GM21423 (cell line): ENCODE measurements around the gene XRCC3.

Experiments used
- ATAC-seq: cut with Tn5 transposase; IDR thresholded peaks from one replicate; pipeline ENCODE4 v1.9.1; 2021; ENCODE audit warnings: mild to moderate bottlenecking, moderate library complexity; ENCODE audit not compliant: unreplicated experiment

Gene XRCC3

DNA sequence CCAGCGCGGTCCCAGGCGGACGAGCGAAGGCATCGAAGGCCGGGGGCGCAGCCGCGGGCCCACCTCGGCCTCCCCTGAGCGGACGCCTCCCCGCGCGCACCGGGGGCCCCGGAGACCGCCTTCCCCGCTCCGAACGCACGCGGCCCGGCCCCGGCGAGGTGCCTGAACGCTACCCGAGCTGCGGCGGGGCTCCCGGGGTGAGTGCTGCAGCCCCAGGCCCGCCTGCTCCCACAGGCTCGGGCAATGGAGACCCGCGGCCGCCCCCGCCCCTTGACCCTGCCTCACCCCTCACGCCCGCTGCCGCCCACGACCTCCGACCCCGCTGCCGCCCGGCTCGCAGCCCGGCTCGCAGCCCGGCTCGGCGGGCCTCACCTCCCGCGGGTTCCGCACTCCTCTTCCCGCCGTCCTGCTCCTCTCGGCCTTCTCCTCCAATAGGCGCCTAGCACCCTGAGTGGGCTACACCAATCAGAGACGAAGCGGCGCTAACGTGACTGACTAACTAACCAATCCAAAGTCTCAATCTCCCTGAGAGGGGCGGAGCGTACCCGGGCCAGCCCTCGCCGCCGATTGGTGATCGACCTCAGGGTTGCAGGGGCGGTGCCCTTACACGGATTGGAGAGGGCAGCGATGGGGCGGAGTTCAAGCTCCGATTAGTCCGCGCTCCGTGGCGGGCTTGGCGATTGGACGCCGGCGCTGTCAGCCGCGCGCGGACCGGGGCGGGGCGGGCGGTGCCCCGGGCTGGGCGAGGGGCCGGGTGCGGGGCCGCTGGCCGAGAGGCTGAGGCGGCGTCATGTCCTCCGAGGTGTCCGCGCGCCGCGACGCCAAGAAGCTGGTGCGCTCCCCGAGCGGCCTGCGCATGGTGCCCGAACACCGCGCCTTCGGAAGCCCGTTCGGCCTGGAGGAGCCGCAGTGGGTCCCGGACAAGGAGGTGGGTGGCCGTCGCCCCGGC, at the start of gene XRCC3, which contains the start of gene ZFYVE21:
Gene XRCC3, minus strand, starts transcription at position 400 of the 949 bp plus-strand sequence. CDS start 4,364 bp downstream, outside the sequence.
Gene ZFYVE21, plus strand, starts transcription at position 759 of the 949 bp plus-strand sequence. Its CDS starts 32 bp downstream, at position 791.
- peak; percentile 92 for ATAC-seq

DNA sequence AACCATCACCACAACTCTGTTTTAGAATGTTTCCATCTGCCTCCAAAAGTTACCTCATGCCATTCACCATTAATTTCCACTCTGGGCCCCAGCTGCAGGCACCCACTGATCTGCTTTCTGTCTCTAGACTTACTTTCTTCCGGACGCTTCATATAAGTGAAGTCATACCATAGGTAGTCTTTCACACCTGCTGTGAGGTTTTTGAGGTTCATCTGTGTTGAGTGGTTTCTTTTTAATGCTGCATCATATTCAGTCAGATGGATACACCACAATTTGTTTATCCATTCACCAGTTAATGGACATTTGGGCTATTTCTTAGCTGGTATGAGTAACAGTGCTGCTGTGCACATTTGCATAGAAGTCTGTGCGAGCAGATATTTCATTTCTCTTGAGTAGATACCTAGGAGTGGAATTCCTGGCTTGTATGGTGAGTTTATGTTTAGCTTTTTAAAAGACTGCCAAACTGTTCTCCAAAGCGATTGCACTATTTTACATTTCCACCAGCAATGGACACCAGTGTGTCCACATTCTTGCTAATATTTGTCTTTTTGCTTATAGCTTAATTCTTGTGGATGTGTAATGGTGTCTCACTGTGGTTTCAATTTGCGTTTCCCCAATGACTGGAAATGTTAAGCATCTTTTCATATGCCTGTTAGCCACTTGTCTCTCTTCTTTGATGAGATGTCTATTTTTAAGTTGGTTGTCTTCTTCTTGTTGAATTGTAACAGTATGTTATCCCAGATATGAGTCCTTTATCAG, 48.7 kb upstream of the XRCC3 start:
- ATAC-seq = peak; percentile 83

DNA sequence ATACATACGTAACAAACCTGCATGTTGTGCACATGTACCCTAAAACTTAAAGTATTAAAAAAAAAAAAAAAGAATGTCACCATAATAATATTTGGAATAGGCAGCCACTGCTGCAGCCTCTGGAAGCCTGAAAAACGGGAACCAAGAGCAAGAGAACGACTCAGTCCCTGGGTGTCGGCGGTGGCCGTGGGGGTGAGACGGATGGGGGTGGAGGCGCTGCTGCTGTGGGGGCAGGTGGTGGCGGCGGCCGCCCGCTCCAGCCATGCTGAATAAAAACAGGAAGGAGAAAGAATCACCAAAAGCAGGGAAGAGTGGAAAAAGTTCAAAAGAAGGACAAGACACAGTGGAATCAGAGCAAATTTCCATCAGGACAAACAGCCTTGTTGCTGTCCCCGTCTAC, 47.3 kb upstream of the XRCC3 start:
- no peak for ATAC-seq

DNA sequence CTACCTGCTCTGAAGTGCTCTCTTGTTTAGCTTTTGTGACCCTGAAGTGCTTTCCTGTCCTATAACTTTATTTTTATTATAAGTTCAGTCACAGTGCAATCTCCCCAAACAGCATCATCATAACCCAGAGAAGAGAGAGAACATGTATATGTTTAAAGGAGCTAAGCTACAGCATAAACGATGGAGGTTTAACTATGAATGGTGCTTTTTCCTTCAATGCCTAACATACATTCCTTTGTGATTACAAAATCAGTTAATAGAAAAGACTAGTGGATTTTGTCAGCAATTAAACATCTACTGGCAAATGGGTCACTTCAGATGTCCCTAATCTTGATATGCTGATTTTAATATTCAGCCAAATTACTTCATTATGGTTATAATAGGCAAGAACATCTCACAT, 46.8 kb upstream of the XRCC3 start:
- ATAC-seq = no peak

DNA sequence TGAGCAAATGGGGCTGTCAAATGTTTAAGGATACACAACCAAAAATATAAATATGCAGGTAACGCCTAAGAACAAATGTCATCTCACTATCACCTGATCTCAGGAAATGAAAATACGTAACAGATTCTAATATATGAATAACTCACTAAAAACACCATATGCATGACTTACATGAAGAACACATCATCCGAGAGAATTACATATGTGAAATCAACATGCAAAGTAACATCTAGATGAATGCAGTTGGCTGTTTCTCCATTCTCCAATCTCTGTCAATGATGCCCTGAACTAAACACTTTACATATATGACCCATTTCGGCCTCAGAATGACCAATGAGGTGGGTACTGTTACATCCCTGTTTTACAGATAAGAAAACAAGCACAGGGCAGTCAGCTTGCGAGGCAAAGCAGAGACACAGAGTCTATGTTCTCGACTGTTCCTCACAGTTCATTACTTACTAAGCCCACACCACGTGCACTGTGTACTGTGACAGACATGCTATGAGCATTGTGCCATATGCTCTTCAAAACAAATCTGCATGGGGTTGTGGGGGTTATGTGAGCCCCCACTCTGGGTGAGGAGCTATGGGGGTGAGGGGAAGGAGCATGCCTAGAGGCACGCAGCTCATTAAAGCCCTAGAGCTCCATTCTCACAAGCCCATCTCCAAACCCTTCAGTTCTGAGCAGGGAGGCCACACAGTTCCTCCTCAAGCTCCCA, 43.0 kb upstream of the XRCC3 start:
- ATAC-seq = no peak

DNA sequence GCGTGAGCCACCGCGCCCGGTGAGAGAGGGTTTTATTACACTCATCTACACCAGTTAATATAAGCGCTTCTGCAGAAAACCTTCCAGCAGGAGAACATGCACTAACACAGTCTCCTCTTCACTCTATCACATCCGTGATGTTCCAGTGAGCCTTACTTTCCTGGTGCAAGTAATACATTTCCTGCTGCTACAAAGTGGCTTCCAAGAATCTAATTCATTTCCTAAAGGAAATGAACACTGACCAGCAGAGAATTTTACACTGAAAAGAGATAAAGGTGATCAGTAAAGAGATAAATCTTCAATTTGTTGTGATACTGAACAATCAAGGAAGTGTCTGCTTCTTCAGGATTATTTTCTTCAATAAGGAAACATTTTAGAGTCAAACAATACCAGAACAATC, 39.8 kb upstream of the XRCC3 start:
- ATAC-seq = no peak

DNA sequence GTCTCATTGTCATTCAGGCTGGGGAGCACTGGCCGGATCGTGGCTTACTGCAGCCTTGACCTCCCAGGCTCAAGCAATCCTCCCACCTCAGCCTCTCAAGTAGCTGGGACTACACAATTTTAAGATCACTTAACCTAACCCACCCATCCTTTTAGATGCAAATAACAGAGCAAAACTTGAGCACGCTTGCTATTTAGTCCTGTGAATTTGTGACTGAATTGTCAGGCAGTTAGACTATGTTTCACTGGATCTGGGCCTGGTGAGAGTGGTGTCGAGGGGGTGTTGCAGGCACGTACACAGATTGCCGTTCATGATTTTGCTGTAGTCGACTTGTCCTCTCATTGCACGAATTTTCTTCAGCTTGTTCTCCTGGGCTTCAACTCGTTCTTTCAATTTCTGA, 38.5 kb upstream of the XRCC3 start:
- no peak for ATAC-seq

DNA sequence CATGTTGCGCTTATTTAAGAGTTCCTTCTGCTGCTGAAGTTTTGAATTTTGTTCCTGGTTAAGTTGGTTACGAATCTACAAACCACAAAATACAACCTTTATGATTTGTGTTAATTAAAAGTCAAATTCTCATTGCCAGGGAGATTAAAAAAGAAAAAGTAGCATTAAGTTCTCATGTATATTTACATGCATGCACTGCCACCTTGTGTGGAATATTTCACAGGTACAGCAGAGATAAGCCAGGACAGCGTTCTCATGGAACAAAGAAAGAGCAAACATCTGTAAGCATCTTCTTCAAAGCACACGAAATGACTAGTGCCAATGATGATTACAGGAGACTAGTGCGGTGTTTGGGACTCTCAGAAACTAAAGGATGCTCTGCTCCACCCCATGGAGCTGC, 34.6 kb upstream of the XRCC3 start:
- no peak for ATAC-seq

DNA sequence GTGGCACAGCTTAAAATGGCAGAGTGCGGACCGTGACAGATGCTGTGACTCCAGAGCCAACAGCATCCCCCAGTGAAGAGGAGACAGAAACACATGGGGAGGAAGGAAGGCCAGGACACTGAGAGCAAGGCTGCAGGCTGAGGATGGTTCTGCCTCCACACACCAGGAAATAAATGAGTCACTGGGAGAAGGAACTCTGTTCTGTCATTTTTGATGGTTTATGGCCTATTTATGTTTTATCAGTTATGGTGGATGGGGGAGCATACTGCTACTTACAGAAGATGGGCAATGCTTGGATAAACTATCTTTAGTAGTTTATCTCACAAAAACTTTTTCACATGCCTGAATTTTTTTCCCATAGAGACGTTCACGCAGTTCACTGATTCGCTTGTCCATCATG, 34.2 kb upstream of the XRCC3 start:
- no peak for ATAC-seq

DNA sequence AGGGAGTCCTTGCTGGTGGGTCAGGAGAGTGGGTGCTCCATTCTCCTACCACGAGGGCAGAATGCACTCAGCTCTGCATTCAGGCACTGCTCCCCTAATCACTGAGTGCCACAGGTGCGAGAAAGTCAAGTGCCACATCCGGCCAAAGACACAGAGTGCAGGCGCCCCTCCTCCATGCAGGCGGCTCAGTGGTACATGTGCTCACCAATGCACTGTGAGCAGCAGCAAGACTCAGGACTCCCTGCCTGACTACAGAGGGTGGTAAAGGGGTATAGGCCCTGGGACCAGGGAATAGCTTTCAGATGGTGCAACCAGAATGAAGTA, 33.2 kb upstream of the XRCC3 start:
- no peak for ATAC-seq

DNA sequence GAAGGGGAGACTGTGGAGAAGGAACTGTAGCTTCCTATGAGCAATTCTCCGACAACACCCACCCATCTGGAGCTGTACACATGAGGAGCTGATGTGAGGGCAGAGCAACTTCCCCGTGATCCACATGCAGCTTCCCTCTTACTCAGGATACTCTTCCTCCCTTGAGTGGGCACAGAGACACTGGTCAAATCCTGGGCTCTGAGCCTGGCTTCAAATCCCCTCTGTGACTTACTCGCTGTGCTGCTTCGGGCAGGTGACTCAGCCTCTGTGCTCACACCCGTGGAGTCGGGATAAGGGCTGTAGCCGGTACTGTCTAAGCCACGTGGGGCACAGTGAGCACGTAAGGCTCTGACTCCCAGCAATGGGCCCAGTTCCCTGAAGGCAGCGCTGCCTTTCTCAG, 31.4 kb upstream of the XRCC3 start:
- no peak for ATAC-seq

DNA sequence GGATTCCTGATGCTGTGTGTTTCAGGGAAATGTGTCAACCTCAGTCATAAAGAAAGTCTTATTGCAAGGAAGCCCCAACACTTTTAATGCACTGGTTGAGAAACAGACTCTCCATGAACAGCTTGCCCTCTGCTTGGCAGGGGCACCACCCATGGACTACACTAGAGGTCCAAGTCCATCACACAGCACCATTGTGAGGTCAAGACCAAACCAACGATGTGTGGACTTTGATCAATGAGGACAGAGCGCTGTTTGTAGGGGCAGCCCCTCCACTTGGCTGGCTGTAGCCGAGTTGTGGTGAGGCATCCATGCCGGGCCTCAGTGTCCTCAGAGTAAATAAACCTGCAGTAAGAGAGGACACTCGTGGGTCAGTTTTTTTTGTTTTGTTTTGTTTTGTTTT, 30.2 kb upstream of the XRCC3 start:
- no peak for ATAC-seq

DNA sequence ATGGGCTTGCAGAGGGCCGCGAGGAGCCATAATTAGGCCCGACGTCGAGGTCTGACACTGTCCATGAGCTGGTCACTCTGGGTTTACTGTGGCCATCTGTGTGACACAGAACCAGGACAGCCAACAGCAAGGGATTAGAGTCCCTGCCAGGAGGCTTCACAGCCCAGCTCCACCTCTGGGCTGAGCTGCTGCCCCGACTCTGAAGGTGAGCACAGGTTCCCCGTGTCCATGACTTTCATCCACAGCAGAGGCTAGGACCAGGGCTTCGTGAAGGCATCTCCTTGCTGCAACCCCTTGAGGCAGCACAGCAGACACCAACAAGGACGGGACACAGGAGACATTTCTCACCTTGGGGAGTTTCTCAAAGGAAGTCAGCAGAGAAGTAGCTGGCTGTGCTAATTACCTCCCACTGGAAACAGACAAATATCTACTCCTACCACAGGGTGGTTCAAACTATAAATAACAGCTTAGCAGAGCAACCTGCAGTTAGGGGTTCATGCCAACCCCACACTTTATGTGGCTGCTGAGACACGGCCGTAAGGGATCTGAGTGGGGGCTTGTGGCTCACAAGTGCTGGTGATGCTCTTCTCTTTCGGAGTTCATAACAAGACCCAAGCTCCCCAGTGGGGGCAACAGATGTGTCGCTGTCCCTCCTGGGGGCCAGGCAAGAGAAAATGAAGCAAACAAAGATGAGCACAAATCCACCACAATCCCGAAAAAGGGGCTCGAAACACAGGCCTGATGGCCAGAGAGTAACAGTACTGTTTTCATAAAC, 29.6 kb upstream of the XRCC3 start:
- no peak for ATAC-seq

DNA sequence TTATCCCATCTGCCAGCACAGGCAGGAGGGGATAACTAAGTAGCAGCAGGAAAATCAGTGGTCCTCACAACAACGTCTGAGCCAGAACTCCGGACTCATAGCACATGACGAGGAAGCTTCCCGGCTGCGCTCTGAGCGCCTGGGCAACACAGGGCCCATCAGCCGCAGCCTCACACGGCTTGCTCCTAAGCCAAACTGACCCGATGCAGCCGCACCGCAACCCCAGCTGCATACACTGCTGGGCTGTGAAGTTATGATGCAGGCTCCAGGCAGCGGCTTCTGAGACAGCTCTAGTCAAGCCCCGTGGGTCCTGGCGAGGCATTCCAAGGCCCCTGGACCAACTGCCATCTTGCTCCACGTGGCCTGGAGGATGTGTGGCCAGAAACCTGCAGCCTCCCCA, 28.4 kb upstream of the XRCC3 start:
- no peak for ATAC-seq

DNA sequence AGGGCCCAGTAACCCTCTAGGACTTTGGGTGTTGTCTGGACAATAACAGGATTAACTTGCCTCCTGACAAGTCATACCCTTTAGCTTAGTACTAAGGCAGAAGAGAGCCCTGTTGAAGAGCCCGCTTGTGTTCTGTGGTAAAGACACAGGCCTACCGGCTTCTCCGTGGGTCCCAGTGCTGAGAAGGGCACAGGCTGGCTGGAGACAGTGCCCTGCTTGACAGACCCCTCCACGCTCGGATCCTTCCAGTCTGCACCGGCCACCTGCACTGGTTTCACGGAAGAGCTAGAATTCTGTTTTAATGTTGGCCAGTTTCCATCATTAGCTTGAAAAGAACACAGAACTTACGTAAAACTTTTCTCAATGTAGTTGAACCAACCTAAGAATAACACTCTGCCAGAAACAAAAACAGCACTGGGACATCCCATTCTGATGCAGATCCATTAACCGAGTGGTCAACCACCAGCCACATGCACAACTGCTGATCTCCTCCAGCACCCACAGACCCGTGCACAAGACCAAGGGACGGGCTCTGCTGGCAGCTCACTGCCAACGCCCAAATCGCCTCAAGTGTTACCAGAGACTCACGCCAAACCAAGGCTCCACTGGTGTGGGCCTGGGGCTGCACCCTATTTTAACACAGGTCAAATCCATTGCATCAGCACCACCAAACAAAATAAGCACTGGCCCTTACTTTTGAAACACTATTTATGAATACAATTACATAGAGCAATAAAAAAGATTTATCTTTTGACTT, 27.4 kb upstream of the XRCC3 start:
- ATAC-seq = no peak

DNA sequence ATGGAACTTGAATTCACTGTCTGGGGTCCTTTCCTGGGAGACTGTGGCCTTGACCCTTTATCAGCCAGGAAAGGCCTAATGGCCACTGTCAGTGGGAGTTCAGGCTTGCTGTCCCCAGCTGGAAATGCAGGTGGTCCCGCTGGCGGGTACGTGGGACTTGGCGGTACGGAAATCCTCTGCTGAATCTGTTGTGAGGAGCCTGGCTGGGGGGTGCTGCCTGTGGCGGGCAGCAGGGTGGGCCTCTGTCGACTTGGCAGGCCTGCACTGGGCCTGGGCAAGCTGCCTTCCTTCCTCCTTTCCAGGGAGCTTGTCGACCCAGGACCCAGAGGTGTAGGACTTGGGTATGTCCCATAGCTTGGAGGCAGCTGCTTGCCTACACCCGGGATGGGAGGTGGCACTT, 26.6 kb upstream of the XRCC3 start:
- ATAC-seq = no peak

DNA sequence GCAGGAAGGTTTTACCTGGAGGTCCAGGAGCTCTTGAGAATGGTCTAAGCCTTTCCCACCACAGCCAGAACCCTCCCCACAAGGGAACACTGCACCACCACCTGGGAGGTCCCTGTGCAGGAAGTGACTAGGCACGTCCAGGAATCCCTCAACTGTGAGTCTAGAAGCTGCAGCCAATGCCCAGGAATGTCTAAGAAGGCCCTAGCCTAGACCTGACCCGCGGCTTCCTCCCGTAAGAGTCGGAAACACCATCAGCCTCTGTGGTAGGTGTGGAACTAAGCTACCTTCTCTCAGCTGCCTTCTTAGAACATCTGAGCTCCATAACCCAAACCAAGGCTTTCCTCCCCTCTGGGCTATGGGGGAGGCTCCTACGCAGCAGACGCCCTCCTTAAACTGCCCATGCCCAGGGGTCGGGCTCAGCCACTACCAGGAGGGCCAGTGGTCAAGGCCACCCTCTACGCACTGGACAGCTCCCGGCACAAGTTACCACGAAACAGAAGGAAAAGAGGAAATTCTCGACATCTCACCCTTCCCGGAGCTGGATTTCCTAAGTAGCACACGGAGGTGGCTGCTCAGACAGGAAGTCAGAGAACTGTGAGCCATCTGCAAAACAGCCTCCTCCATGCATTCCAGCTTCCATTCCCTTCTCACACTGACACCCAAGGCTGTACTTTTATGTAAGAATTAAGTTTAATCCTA, 25.9 kb upstream of the XRCC3 start:
- ATAC-seq = no peak

DNA sequence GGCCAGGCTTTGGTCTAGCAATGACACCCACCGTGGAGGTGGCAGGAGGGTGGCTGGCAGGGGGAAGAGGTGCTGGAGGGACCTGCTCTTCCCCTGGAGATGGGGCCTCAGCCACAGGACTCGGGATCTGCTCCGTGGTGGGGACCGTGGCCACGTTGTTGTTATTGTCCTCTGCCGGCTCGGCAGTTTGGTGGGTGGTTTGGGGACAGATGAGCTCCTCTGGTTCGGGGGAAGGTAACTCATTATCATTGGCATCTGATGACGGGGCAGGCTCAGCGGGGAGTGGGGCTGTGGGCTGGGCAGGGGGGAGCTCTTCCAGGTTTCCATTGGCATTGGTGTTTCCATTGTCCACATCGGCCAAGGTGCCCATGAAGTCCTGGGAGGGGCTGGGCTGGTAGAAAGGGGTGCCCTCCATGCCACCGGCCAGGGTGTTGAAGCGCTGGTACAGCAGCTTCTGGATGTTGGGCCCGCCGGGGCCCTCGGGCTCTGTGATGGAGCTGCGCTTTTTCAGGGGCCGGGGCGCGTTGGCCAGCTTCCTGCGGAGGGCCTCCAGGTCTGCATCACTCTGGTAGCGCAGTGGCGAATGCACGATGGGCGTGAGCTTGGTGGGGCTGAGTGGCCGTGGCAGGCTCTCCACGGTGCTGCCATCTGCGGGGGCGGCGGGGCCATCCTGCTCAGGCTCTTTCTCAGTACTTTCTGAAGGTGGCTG, 24.7 kb upstream of the XRCC3 start:
- ATAC-seq = no peak

DNA sequence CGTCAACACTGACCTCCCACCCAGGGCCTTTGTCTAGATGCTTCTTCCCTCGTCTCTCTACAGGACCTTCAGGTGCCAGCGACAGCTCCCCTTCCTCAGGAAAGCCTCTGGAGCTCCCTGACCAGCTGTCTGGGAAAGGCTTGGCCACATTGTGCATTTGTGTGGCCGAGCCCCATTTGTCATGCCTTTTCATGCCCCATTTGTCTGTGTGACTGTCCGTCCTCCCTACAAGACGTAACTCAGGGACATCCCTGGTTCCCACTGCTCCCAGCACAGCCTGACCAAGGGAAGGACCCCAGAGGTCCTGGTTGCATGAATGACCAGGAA, 24.2 kb upstream of the XRCC3 start:
- ATAC-seq = no peak
